Tibial nerve (tissue), 4 donors: ENCODE results near the gene ARL5C. TPM values are rescaled to one million over a fixed set of nuclear protein-coding genes. Genes with fewer than 3 reads are reported as not detected.

Experiments used
- DNase-seq, 2 donors: peaks; one replicate each; pipeline ENCODE4 v3.0.0-alpha.2; 2019; ENCODE audit warnings: low spot score in 2 of 2
- H3K27ac ChIP-seq, 4 donors: fragments of 200-600 bp; sonication (generic) in 3 of 4; one replicate each; pipeline ENCODE4 v1.5.1; 2017 to 2019; ENCODE audit warnings: mild to moderate bottlenecking in 1 of 4
- H3K27me3 ChIP-seq, 2 donors: fragments of 200-600 bp; sonication (generic) in 1 of 2; one replicate each; pipeline versions ENCODE4 v1.5.1 to v1.6.0; 2017 to 2019
- H3K36me3 ChIP-seq, 3 donors: fragments of 200-600 bp; sonication (generic); one replicate each; pipeline ENCODE4 v1.5.1; 2018 to 2019
- H3K4me1 ChIP-seq, 4 donors: fragments of 200-600 bp; sonication (generic) in 3 of 4; one replicate each; pipeline ENCODE4 v1.5.1; 2017 to 2019
- H3K4me3 ChIP-seq, 4 donors: fragments of 200-600 bp; sonication (generic) in 3 of 4; one replicate each; pipeline ENCODE4 v1.5.1; 2017 to 2019; ENCODE audit warnings: mild to moderate bottlenecking in 1 of 4, moderate library complexity in 1 of 4
- H3K9me3 ChIP-seq, 4 donors: fragments of 200-600 bp; sonication (generic) in 3 of 4; one replicate each; pipeline ENCODE4 v1.5.1; 2017 to 2019
- EP300 ChIP-seq, 2 donors: sonication (generic); formaldehyde crosslinking; IDR thresholded peaks; one replicate each; pipeline ENCODE4 v1.6.1; 2017; ENCODE audit warnings: antibody characterized with exemption in 2 of 2, mild to moderate bottlenecking in 1 of 2
- POLR2A ChIP-seq, 2 donors: fragments of 450-650 bp; IDR thresholded peaks; one replicate each; pipeline ENCODE4 v1.6.1; 2017; ENCODE audit warnings: antibody characterized with exemption in 2 of 2, mild to moderate bottlenecking in 2 of 2, moderate library complexity in 2 of 2
- WGBS, 2 donors: methylation state at CpG; one replicate each; pipeline ENCODE4 v1.1.5; 2018; 5-methylcytosine and 5-hydroxymethylcytosine counted together
- total RNA-seq, 4 donors: library from RNA; depleted of rRNA; stranded (reverse); fragments of >200 nt; gene quantifications; one replicate each; pipeline ENCODE4 v1.1.0, GENCODE V29; 2016
- TF ChIP-seq, protein P1 (sequence below), 5 experiments: fragments of 200-600 bp in 3 of 5; fragments of 450-650 bp in 2 of 5; sonication (generic) in 3 of 5; IDR thresholded peaks; one replicate each; pipeline ENCODE4 v1.5.1; 2016 to 2019; ENCODE audit warnings: antibody characterized with exemption in 5 of 5, mild to moderate bottlenecking in 3 of 5, moderate library complexity in 2 of 5

ARL5C gene
- total RNA-seq, 4 donors from 2014 or later, result not detected

DNA sequence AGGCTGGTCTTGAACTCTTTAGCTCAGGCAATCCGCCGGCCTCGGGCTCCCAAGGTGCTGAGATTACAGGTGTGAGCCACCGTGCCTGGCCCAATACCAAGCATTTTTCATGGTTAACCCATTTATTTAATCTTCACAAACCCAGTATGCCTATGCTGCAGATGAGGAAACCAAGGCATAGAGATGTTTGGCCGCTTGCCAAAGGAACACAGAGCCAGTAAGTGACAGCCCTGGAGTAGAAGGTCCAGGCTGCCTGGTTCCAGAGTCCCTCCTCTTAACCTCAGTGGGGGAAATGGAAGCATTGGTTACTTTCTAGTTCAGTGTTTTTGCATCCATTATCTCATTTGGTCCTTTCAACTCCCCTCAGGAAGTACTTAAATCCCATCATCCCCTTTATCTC lies 15.3 kb upstream of the ARL5C start:
- H3K27me3 ChIP-seq, result no peaks in the 10 kb centered on the region
- no peak overlapping the region for H3K4me3 ChIP-seq
- H3K9me3 ChIP-seq, result no peaks in the 10 kb centered on the region
- TF ChIP-seq, protein P1, sequence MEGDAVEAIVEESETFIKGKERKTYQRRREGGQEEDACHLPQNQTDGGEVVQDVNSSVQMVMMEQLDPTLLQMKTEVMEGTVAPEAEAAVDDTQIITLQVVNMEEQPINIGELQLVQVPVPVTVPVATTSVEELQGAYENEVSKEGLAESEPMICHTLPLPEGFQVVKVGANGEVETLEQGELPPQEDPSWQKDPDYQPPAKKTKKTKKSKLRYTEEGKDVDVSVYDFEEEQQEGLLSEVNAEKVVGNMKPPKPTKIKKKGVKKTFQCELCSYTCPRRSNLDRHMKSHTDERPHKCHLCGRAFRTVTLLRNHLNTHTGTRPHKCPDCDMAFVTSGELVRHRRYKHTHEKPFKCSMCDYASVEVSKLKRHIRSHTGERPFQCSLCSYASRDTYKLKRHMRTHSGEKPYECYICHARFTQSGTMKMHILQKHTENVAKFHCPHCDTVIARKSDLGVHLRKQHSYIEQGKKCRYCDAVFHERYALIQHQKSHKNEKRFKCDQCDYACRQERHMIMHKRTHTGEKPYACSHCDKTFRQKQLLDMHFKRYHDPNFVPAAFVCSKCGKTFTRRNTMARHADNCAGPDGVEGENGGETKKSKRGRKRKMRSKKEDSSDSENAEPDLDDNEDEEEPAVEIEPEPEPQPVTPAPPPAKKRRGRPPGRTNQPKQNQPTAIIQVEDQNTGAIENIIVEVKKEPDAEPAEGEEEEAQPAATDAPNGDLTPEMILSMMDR (IDR thresholded peaks at IDR 0.05), result no peak
- TF ChIP-seq EP300 (IDR thresholded peaks at IDR 0.05) (no peak), POLR2A (IDR thresholded peaks at IDR 0.05) (no peak)
- no peak for DNase-seq
- 90 to 91% methylated on average over 5 of the region's 5 CpGs for WGBS, 2 donors
- H3K27ac ChIP-seq, result no peak overlapping the region
- peaks cover 0 to 89% (median 0%) of the 10 kb centered on the region in 3 donors for H3K36me3 ChIP-seq
- no peaks in the 10 kb centered on the region for H3K4me1 ChIP-seq

DNA sequence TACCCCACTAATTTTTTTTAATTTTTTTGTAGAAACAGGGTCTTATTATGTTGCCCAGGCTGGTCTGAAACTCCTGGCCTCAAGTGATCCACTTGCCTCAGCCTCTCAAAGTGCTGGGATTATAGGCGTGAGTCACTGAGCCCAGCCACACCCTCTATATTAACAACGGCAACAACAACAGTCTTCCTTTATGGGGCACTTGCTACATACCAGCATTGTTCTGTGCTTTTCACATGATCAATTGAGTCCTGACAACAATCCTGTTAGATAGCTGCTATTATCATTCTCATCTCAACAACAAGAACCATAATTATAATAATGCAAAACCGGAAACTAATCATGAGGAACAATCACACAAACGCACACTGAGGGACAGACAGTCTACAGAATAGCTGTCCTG lies 12.6 kb upstream of the ARL5C start:
- WGBS, 2 donors, result 52 to 67% methylated on average over 4 of the region's 4 CpGs
- peaks cover 0 to 74% (median 0%) of the 10 kb centered on the region in 3 donors for H3K36me3 ChIP-seq
- peaks cover 0 to 12% (median 4%) of the 10 kb centered on the region in 4 donors for H3K4me1 ChIP-seq
- H3K27ac ChIP-seq, result peak overlapping the region in 1 of 4 donors; percentile 1
- TF ChIP-seq POLR2A (IDR thresholded peaks at IDR 0.05) (no peak), EP300 (IDR thresholded peaks at IDR 0.05) (no peak)
- TF ChIP-seq, protein P1 (IDR thresholded peaks at IDR 0.05), result no peak
- H3K27me3 ChIP-seq, result no peaks in the 10 kb centered on the region
- H3K9me3 ChIP-seq, result no peaks in the 10 kb centered on the region
- no peak for DNase-seq
- H3K4me3 ChIP-seq, result no peak overlapping the region

DNA sequence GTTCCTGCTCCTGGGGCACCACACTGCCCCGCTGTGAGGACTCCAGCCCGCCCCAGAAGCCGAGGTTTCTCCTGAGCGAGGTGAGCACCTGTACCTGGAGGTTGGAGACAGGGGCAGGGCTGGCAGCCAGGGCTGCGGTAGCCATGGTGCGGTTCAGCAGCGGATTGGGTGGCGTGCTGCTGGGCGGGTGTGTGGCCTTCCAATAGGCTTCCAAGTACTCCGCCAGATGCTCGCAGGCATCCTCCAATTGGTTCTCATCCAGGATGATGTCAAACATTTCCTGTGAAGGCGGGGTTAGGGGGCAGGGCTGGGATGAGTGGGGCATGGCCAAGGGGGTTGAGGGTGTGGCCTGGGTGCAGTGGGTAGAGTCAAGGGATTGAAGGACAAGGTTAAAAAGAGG lies 11.3 kb upstream of the ARL5C start:
- H3K27me3 ChIP-seq, result no peaks in the 10 kb centered on the region
- no peaks in the 10 kb centered on the region for H3K9me3 ChIP-seq
- H3K4me3 ChIP-seq, result no peak overlapping the region
- no peak overlapping the region for H3K27ac ChIP-seq
- peaks cover 0 to 12% (median 4%) of the 10 kb centered on the region in 4 donors for H3K4me1 ChIP-seq
- TF ChIP-seq, protein P1 (IDR thresholded peaks at IDR 0.05), result no peak
- H3K36me3 ChIP-seq, result peaks cover 0 to 61% (median 0%) of the 10 kb centered on the region in 3 donors
- no peak for DNase-seq
- WGBS, 2 donors, result 87% methylated on average over 8 to 12 of the region's 12 CpGs

DNA sequence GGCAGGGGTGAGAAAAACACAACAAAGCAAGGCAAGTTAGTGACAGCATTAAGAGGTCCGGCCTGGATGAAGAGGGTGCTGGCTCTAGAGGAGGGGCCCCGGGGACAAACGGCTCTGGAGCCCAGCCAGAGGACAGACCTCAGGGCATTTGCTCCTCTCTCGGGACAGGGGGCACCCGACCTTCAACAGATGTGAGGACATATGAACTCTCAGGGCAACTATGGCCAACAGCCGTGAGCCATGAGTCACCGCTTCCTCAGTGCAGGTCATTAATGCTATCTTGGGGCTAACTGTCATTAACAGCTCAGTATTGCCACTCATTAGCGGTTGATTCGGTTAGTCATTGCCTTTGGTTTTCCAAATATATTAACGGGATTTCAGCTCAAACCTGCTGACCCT lies 9.7 kb upstream of the ARL5C start:
- Histone ChIP-seq H3K27ac (no peak overlapping the region), H3K4me3 (no peak overlapping the region), H3K27me3 (no peaks in the 10 kb centered on the region), H3K4me1 (peaks cover 0 to 12% (median 4%) of the 10 kb centered on the region in 4 donors), H3K36me3 (peaks cover 0 to 46% (median 0%) of the 10 kb centered on the region in 3 donors), H3K9me3 (no peaks in the 10 kb centered on the region)
- no peak for DNase-seq
- WGBS, 2 donors, result 62 to 71% methylated on average over 10 of the region's 10 CpGs
- TF ChIP-seq EP300 (IDR thresholded peaks at IDR 0.05) (no peak), POLR2A (IDR thresholded peaks at IDR 0.05) (no peak)
- TF ChIP-seq, protein P1 (IDR thresholded peaks at IDR 0.05), result no peak

DNA sequence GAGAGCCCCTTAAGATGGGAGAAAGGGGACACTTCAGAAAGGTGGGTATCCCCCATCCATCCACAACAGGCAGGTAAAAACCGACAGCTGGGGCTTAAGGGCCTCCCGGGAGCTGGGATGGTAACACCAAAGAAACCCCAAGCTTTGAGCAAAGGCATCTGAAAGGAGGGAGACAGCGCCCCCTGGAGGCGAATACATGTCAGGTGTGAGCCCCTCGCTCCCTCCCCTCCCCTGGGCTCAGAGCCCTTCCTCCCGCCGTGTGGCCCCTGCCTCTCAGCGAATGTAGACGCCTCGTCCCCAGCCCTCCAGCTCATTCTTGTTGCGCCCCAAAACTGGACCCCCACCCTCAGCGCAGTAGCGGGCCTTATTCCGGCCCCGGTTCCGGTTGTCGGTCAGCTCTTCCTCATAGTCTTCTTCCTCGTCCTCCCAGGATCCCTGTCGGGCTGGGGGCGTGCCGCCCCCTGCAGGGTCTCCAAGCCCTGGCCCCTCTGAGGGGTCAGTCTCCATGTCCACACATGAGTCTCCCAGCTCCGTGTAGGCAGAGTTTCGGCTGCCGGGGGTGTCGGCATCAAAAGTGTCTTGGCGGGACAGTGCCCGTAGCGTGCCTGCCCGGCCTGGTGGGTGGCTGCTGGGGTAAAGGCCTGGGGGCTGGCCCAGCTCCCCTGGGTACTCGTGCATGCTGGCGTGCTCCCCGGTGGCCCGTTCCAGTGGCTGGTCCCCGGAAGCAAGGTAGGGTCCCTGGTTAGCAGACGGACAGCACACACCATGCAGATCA lies 9.1 kb upstream of the ARL5C start:
- TF ChIP-seq POLR2A (IDR thresholded peaks at IDR 0.05) (no peak), EP300 (IDR thresholded peaks at IDR 0.05) (no peak)
- TF ChIP-seq, protein P1 (IDR thresholded peaks at IDR 0.05), result peak; percentile 73 to 92 (median 87)
- Histone ChIP-seq H3K36me3 (peaks cover 0 to 40% (median 0%) of the 10 kb centered on the region in 3 donors), H3K27ac (no peak overlapping the region), H3K9me3 (no peaks in the 10 kb centered on the region), H3K27me3 (no peaks in the 10 kb centered on the region), H3K4me3 (no peak overlapping the region), H3K4me1 (peaks cover 0 to 12% (median 4%) of the 10 kb centered on the region in 4 donors)
- DNase-seq, result peak; percentile 59 to 72
- 46 to 56% methylated on average over 20 to 35 of the region's 35 CpGs for WGBS, 2 donors
